ENCODE results near the gene IL22RA1. TPM values are rescaled to one million over a fixed set of nuclear protein-coding genes. Genes with fewer than 3 reads are reported as not detected.

IL22RA1 gene
- total and polyA plus RNA-seq, 2 of the 8 experiments (the other 6 are each of a cell fraction or from before 2014, with no cell fraction given), result 0.17 to 0.32 TPM

DNA sequence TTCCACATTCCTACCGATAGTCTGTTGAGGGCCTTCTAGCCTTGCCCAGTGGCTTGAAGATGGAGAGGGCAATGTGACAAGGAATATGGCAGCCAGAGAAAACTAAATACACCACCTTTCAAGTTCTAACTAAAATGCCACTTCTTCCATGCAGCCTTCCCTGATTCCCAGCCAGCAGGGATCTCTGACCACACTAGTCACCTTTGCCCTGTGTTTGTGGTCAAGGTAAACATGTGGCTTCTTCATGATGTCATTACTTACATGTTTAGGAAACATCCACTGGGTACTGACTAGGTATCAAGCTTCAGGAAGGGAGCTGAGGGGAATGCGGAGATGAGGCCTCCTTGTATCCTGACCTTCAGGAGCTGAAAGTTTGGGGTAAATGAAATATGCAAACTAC, 22.6 kb upstream of the IL22RA1 start:
- no peaks in the 10 kb centered on the region for H3K79me1 ChIP-seq (ENCODE audit: low read depth, low read length)
- H3K23me2 ChIP-seq (ENCODE audit: low read depth, low read length), result no peaks in the 10 kb centered on the region
- H3K9me3 ChIP-seq (ENCODE audit: insufficient read depth in 2 of 2, low read depth in 1 of 2, low read length in 1 of 2), result no peaks in the 10 kb centered on the region
- H3K4me3 ChIP-seq (ENCODE audit: extremely low read depth in 1 of 4, insufficient read depth in 2 of 4, low read depth in 3 of 4, low read length in 4 of 4), result no peak overlapping the region
- H2AFZ ChIP-seq (ENCODE audit: low read length), result no peak overlapping the region
- WGBS, 2 experiments (ENCODE audit: extremely low coverage in 1 of 2, insufficient coverage in 1 of 2, insufficient read length in 1 of 2, insufficient replicate concordance in 2 of 2, low coverage in 1 of 2, low lambda C conversion rate in 2 of 2, missing lambda C conversion rate in 1 of 2), result 84% methylated on average over 2 of the region's 2 CpGs; no CpG with 5 or more reads in 1 of the 2 experiments
- H3K4me1 ChIP-seq (replicated peaks in 1 of 4; ENCODE audit: control insufficient read depth in 3 of 4, insufficient read depth in 4 of 4, low read length in 3 of 4), result no peaks in the 10 kb centered on the region
- H3K14ac ChIP-seq (ENCODE audit: insufficient read length), result no peak overlapping the region
- no peak overlapping the region for H4K91ac ChIP-seq (replicated peaks; ENCODE audit: insufficient read length, low read length)
- no peaks in the 10 kb centered on the region for H3K27me3 ChIP-seq (replicated peaks in 1 of 4; ENCODE audit: control insufficient read depth in 3 of 4, extremely low read depth in 1 of 4, insufficient read depth in 3 of 4, low read length in 3 of 4)
- FAIRE-seq (no peak), DNase-seq (ENCODE audit: low read depth in 1 of 2, low spot score in 2 of 2) (no peak)
- H2BK120ac ChIP-seq (replicated peaks; ENCODE audit: low read depth, low read length), result no peak overlapping the region
- no peak overlapping the region for H2BK5ac ChIP-seq (ENCODE audit: low read depth, low read length)
- no peak overlapping the region for H3K9ac ChIP-seq (replicated peaks in 1 of 4; ENCODE audit: extremely low read depth in 1 of 4, low read depth in 3 of 4, low read length in 3 of 4)
- H3K36me3 ChIP-seq (ENCODE audit: control insufficient read depth in 2 of 4, insufficient read depth in 4 of 4, low read length in 3 of 4), result peaks cover 0 to 8% (median 3%) of the 10 kb centered on the region in 4 experiments; a peak in 5 of 8 replicates
- H2BK15ac ChIP-seq (ENCODE audit: low read length), result no peak overlapping the region
- no peak overlapping the region for H3K56ac ChIP-seq (replicated peaks; ENCODE audit: insufficient read length, low read depth, low read length)
- H2BK12ac ChIP-seq (ENCODE audit: low read depth, low read length), result no peak overlapping the region
- H4K20me1 ChIP-seq (replicated peaks in 1 of 2; ENCODE audit: control insufficient read depth in 1 of 2, insufficient read depth in 2 of 2, low read length in 2 of 2), result peaks cover 0 to 1% of the 10 kb centered on the region in 2 experiments
- CTCF ChIA-PET (ENCODE audit: partially characterized antibody), result interaction anchor here (0.7 to 3.8 kb wide), 6 partner anchors 11 to 226 kb away, joined by 3 to 26 read pairs (median 4); no protein-coding TSS in a partner anchor
- H3K23ac ChIP-seq (ENCODE audit: insufficient read length), result no peak overlapping the region
- no peak overlapping the region for H2BK20ac ChIP-seq (ENCODE audit: low read length)
- POLR2A ChIA-PET (ENCODE audit: partially characterized antibody), result interaction anchor here (7.2 kb wide), 1 partner anchor 14 kb away, joined by 51 read pairs; no protein-coding TSS in a partner anchor
- H3K4me2 ChIP-seq (ENCODE audit: insufficient read depth in 1 of 2, low read depth in 2 of 2, low read length in 2 of 2), result no peak overlapping the region
- no peak overlapping the region for H4K5ac ChIP-seq (ENCODE audit: insufficient read length, low read depth, low read length)
- H2AK5ac ChIP-seq (ENCODE audit: low read depth, low read length), result no peak overlapping the region
- H4K8ac ChIP-seq (ENCODE audit: extremely low read depth, insufficient read depth, low read length), result no peak overlapping the region
- no peaks in the 10 kb centered on the region for H3K79me2 ChIP-seq (ENCODE audit: control insufficient read depth in 1 of 2, insufficient read depth in 2 of 2, low read length in 2 of 2)
- H3K18ac ChIP-seq (ENCODE audit: extremely low read depth, low read length), result no peak overlapping the region
- no peak overlapping the region for H3K4ac ChIP-seq (replicated peaks; ENCODE audit: insufficient read length, low read depth, low read length)
- no peak overlapping the region for H3K27ac ChIP-seq (ENCODE audit: low read depth, low read length)
- TF ChIP-seq, protein P1, sequence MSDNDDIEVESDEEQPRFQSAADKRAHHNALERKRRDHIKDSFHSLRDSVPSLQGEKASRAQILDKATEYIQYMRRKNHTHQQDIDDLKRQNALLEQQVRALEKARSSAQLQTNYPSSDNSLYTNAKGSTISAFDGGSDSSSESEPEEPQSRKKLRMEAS (IDR thresholded peaks at IDR 0.05), result no peak
- no peak for TF ChIP-seq NANOG (IDR thresholded peaks at IDR 0.05; ENCODE audit: insufficient read depth, low read depth, low read length, poor library complexity, severe bottlenecking)
- TF ChIP-seq, protein P2, sequence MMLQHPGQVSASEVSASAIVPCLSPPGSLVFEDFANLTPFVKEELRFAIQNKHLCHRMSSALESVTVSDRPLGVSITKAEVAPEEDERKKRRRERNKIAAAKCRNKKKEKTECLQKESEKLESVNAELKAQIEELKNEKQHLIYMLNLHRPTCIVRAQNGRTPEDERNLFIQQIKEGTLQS (IDR thresholded peaks at IDR 0.05; ENCODE audit: insufficient read depth, low read depth, low read length), result no peak
- no peak for TF ChIP-seq BCL11A (IDR thresholded peaks at IDR 0.05; ENCODE audit: low read depth in 2 of 2, low read length in 2 of 2)
- TF ChIP-seq ZNF274 (IDR thresholded peaks at IDR 0.05; ENCODE audit: borderline replicate concordance, extremely low read depth, low read length), result no peak
- no peak for TF ChIP-seq CTBP2 (IDR thresholded peaks at IDR 0.05; ENCODE audit: borderline replicate concordance, insufficient read depth, insufficient read length, low read length)
- TF ChIP-seq KDM5A (IDR thresholded peaks at IDR 0.05; ENCODE audit: low read length), result no peak
- no peak for TF ChIP-seq POU5F1 (IDR thresholded peaks at IDR 0.05; ENCODE audit: low read depth, low read length)
- TF ChIP-seq SRF (IDR thresholded peaks at IDR 0.05; ENCODE audit: low read depth, low read length), result no peak
- no peak for TF ChIP-seq TAF1 (IDR thresholded peaks at IDR 0.05; ENCODE audit: low read depth, low read length)
- TF ChIP-seq SIRT6 (IDR thresholded peaks at IDR 0.05; ENCODE audit: low read length), result no peak
- no peak for TF ChIP-seq CREB1 (IDR thresholded peaks at IDR 0.05)
- TF ChIP-seq SIX5 (IDR thresholded peaks at IDR 0.05; ENCODE audit: low read depth, low read length), result no peak
- no peak for TF ChIP-seq SP2 (IDR thresholded peaks at IDR 0.05; ENCODE audit: low read length)
